ENCODE measurements around the gene HAGH. TPM values are rescaled to one million over a fixed set of nuclear protein-coding genes. Genes with fewer than 3 reads are reported as not detected.

Gene HAGH
- total RNA-seq, 1 experiment from 2014 or later = 48.2 TPM

GRCh38 chr16:1812732-1813163 is 13.9 kb downstream of the HAGH start:
- BruUV-seq (replicated peaks) = no TSS peak
- TF ChIP-seq CTCF (IDR thresholded peaks at IDR 0.05; ENCODE audit: unreplicated experiment) = peak; percentile 56
- CTCF ChIA-PET = no interaction called here
- Mint-ChIP-seq H3K36me3 (ENCODE audit: insufficient read depth, unreplicated experiment) (peaks cover 41% of the 10 kb centered on the region), H3K9me3 (ENCODE audit: low read depth, unreplicated experiment) (no peaks in the 10 kb centered on the region), H3K4me3 (ENCODE audit: low read depth, unreplicated experiment) (no peak overlapping the region), H3K27ac (ENCODE audit: unreplicated experiment) (no peak overlapping the region), H3K4me1 (ENCODE audit: low read depth, unreplicated experiment) (no peaks in the 10 kb centered on the region), H3K27me3 (ENCODE audit: unreplicated experiment) (no peaks in the 10 kb centered on the region)
- intact Hi-C loops (cut with micrococcal nuclease; ENCODE audit: unreplicated experiment) = no loop called here
- peak; percentile 61 for DNase-seq

- H3K4me3 Mint-ChIP-seq (ENCODE audit: low read depth, unreplicated experiment) = no peak overlapping the region
- no peak for TF ChIP-seq CTCF (IDR thresholded peaks at IDR 0.05; ENCODE audit: unreplicated experiment)
- peaks cover 33% of the 10 kb centered on the region for H3K36me3 Mint-ChIP-seq (ENCODE audit: insufficient read depth, unreplicated experiment)
- no peaks in the 10 kb centered on the region for H3K27me3 Mint-ChIP-seq (ENCODE audit: unreplicated experiment)
- no peaks in the 10 kb centered on the region for H3K9me3 Mint-ChIP-seq (ENCODE audit: low read depth, unreplicated experiment)
- no TSS peak for BruUV-seq (replicated peaks)
- DNase-seq = no peak
- CTCF ChIA-PET = no interaction called here
- intact Hi-C loops (cut with micrococcal nuclease; ENCODE audit: unreplicated experiment) = no loop called here
- no peak overlapping the region for H3K27ac Mint-ChIP-seq (ENCODE audit: unreplicated experiment)
- H3K4me1 Mint-ChIP-seq (ENCODE audit: low read depth, unreplicated experiment) = no peaks in the 10 kb centered on the region
These were observed 16.1 kb downstream of the HAGH start for GRCh38 chr16:1810536-1810935.

GRCh38 chr16:1810106-1810505 is 16.5 kb downstream of the HAGH start:
- H3K4me3 Mint-ChIP-seq (ENCODE audit: low read depth, unreplicated experiment) = no peak overlapping the region
- no peak for TF ChIP-seq CTCF (IDR thresholded peaks at IDR 0.05; ENCODE audit: unreplicated experiment)
- no peak overlapping the region for H3K27ac Mint-ChIP-seq (ENCODE audit: unreplicated experiment)
- intact Hi-C loops (cut with micrococcal nuclease; ENCODE audit: unreplicated experiment) = no loop called here
- DNase-seq = no peak
- BruUV-seq (replicated peaks) = no TSS peak
- H3K36me3 Mint-ChIP-seq (ENCODE audit: insufficient read depth, unreplicated experiment) = peaks cover 31% of the 10 kb centered on the region
- H3K9me3 Mint-ChIP-seq (ENCODE audit: low read depth, unreplicated experiment) = no peaks in the 10 kb centered on the region
- H3K27me3 Mint-ChIP-seq (ENCODE audit: unreplicated experiment) = no peaks in the 10 kb centered on the region
- H3K4me1 Mint-ChIP-seq (ENCODE audit: low read depth, unreplicated experiment) = no peaks in the 10 kb centered on the region
- CTCF ChIA-PET = no interaction called here

GRCh38 chr16:1809281-1809801 is 17.3 kb downstream of the HAGH start:
- Mint-ChIP-seq H3K36me3 (ENCODE audit: insufficient read depth, unreplicated experiment) (peaks cover 33% of the 10 kb centered on the region), H3K27me3 (ENCODE audit: unreplicated experiment) (no peaks in the 10 kb centered on the region), H3K4me1 (ENCODE audit: low read depth, unreplicated experiment) (no peaks in the 10 kb centered on the region), H3K27ac (ENCODE audit: unreplicated experiment) (no peak overlapping the region), H3K9me3 (ENCODE audit: low read depth, unreplicated experiment) (no peaks in the 10 kb centered on the region), H3K4me3 (ENCODE audit: low read depth, unreplicated experiment) (no peak overlapping the region)
- intact Hi-C loops (cut with micrococcal nuclease; ENCODE audit: unreplicated experiment) = no loop called here
- CTCF ChIA-PET = no interaction called here
- BruUV-seq (replicated peaks) = no TSS peak
- TF ChIP-seq CTCF (IDR thresholded peaks at IDR 0.05; ENCODE audit: unreplicated experiment) = no peak
- DNase-seq = no peak
